K562 (cell line): ENCODE results near the gene C12orf42. TPM values are rescaled to one million over a fixed set of nuclear protein-coding genes. Genes with fewer than 3 reads are reported as not detected.

ENCODE experiments used
- ATAC-seq: fragments of 200-7000 bp; cut with Tn5 transposase; 3 replicates; pipeline ENCODE4 v1.9.1; 2020; ENCODE audit warnings: moderate library complexity
- BruUV-seq: library from RNA; stranded (reverse); fragments of 400-500 nt; replicated peaks from 2 replicates; lab custom pipeline; 2021; lab: Mats Ljungman, UMichigan
- CTCF ChIA-PET: fragments of 300-600 bp; formaldehyde crosslinking; extraction: SDS; loops from one replicate; lab custom pipeline; 2021; ENCODE audit warnings: low intra/inter-chr PET ratio; lab: Yijun Ruan, JAX
- POLR2A ChIA-PET: fragments of 300-600, 350-650 bp; sonication (Branson Sonifier 250); formaldehyde crosslinking; extraction: SDS; loops from one replicate; lab custom pipeline; 2021; ENCODE audit warnings: antibody characterized with exemption, inconsistent platforms; lab: Yijun Ruan, JAX
- DNase-seq, 4 experiments: peaks; one replicate each; pipeline versions ENCODE4 v3.0.0 to v3.0.0-alpha.2; 2011 to 2018; ENCODE audit warnings: low spot score in 3 of 4, mixed read lengths in 3 of 4; ENCODE audit errors: extremely low read depth in 1 of 4
- FAIRE-seq: peaks from 2 replicates; lab custom pipeline; 2011; peaks lifted over from hg19 to GRCh38; lab: Jason Lieb, UNC
- H2AFZ ChIP-seq: 2 replicates; pipeline ENCODE4 v1.6.0; 2011; ENCODE audit warnings: low read depth, low read length, control low read depth, inconsistent platforms
- H3K27ac ChIP-seq: fragments of 200-600 bp; 3 replicates; pipeline ENCODE4 v1.8.0; 2011; ENCODE audit warnings: low read depth, mild to moderate bottlenecking, control low read depth, inconsistent platforms, low read length, moderate library complexity, mixed read lengths; ENCODE audit errors: extremely low read depth
- H3K27me3 ChIP-seq, 2 experiments: fragments of 300-600 bp in 1 of 2; 2 replicates in 1 of 2; 3 replicates in 1 of 2; pipeline versions ENCODE4 v1.6.0 to v1.8.0; 2011; ENCODE audit warnings: inconsistent platforms in 2 of 2, low read length in 2 of 2, mild to moderate bottlenecking in 1 of 2, mixed read lengths in 1 of 2, moderate library complexity in 1 of 2; ENCODE audit not compliant: control insufficient read depth in 2 of 2, insufficient read depth in 2 of 2
- H3K36me3 ChIP-seq: fragments of 300-600 bp; 3 replicates; pipeline ENCODE4 v1.8.0; 2011; ENCODE audit warnings: mild to moderate bottlenecking, low read length, inconsistent platforms; ENCODE audit not compliant: control insufficient read depth, insufficient read depth
- H3K4me1 ChIP-seq, 2 experiments: fragments of 200-600 bp in 1 of 2; replicated peaks in 1 of 2; 2 replicates in 1 of 2; 3 replicates in 1 of 2; pipeline versions ENCODE4 v1.5.1 to v1.8.0; 2011; ENCODE audit warnings: inconsistent platforms in 2 of 2, low read length in 2 of 2, mild to moderate bottlenecking in 1 of 2, mixed read lengths in 1 of 2, moderate library complexity in 1 of 2; ENCODE audit not compliant: control insufficient read depth in 2 of 2, insufficient read depth in 2 of 2
- H3K4me2 ChIP-seq: 2 replicates; pipeline ENCODE4 v1.6.1; 2011; ENCODE audit warnings: low read length, control low read depth, inconsistent platforms, mixed read lengths; ENCODE audit not compliant: insufficient read depth
- H3K4me3 ChIP-seq: fragments of 200-600 bp; sonication (generic), shearing (Covaris generic); 2 replicates; pipeline ENCODE4 v1.5.1; 2016; ENCODE audit warnings: control low read depth, inconsistent platforms
- H3K79me2 ChIP-seq: fragments of 200-600 bp; 3 replicates; pipeline ENCODE4 v1.8.0; 2011; ENCODE audit warnings: low read length, inconsistent platforms; ENCODE audit not compliant: control insufficient read depth, insufficient read depth
- H3K9ac ChIP-seq, 2 experiments: 2 replicates each; pipeline versions ENCODE4 v1.6.0 to v1.6.1; 2011; ENCODE audit warnings: low read depth in 2 of 2, low read length in 2 of 2, control low read depth in 1 of 2, inconsistent platforms in 1 of 2, mild to moderate bottlenecking in 1 of 2, mixed read lengths in 1 of 2; ENCODE audit not compliant: insufficient read depth in 1 of 2
- H3K9me1 ChIP-seq: one replicate; pipeline ENCODE4 v1.6.0; 2011; ENCODE audit warnings: inconsistent platforms, mild to moderate bottlenecking, low read length, moderate library complexity; ENCODE audit not compliant: control insufficient read depth, insufficient read depth
- H3K9me3 ChIP-seq: replicated peaks from 2 replicates; pipeline ENCODE4 v1.5.1; 2011; ENCODE audit warnings: low read depth, low read length, inconsistent platforms; ENCODE audit not compliant: control insufficient read depth, insufficient read depth
- H4K20me1 ChIP-seq: replicated peaks from 2 replicates; pipeline ENCODE4 v1.6.1; 2011; ENCODE audit warnings: low read length, inconsistent platforms, mixed read lengths; ENCODE audit not compliant: control insufficient read depth, insufficient read depth
- ADNP ChIP-seq: fragments of 200-800 bp; sonication (Bioruptor generic); IDR thresholded peaks from 2 replicates; pipeline ENCODE4 v1.6.1; 2016; ENCODE audit warnings: missing genetic modification characterization, missing compliant biosample characterization
- ELF2 ChIP-seq: fragments of 250-450 bp; sonication (Bioruptor Pico); IDR thresholded peaks from 2 replicates; pipeline ENCODE4 v1.5.0; 2021; ENCODE audit warnings: mild to moderate bottlenecking
- ETV6 ChIP-seq, 3 experiments: fragments of 150-350 bp in 1 of 3; sonication (generic) in 1 of 3; formaldehyde crosslinking in 1 of 3; IDR thresholded peaks; 2 replicates each; pipeline versions ENCODE4 v1.6.1 to v1.8.0; 2014 to 2022; ENCODE audit warnings: borderline replicate concordance in 2 of 3, low read depth in 2 of 3, antibody characterized with exemption in 1 of 3, low read length in 1 of 3, mild to moderate bottlenecking in 1 of 3, missing genetic modification reagents in 1 of 3
- FOXA1 ChIP-seq: fragments of 450-650 bp; IDR thresholded peaks from 2 replicates; pipeline ENCODE4 v1.6.1; 2016; ENCODE audit warnings: mild to moderate bottlenecking, borderline replicate concordance
- HMG20A ChIP-seq: fragments of 450-650 bp; formaldehyde crosslinking; conservative IDR thresholded peaks from 2 replicates; pipeline ENCODE4 v1.4.0; 2020; ENCODE audit warnings: mild to moderate bottlenecking, mixed read lengths
- MCM2 ChIP-seq: fragments of 450-650 bp; IDR thresholded peaks from 2 replicates; pipeline ENCODE4 v1.6.1; 2017; ENCODE audit warnings: low read depth, mild to moderate bottlenecking
- PHF20 ChIP-seq: fragments of 450-650 bp; IDR thresholded peaks from 2 replicates; pipeline ENCODE4 v1.6.1; 2018; ENCODE audit not compliant: partially characterized antibody
- POLR2B ChIP-seq: fragments of 450-650 bp; IDR thresholded peaks from 2 replicates; pipeline ENCODE4 v1.6.1; 2018; ENCODE audit warnings: low read depth; ENCODE audit not compliant: partially characterized antibody
- RB1 ChIP-seq: fragments of 450-650 bp; IDR thresholded peaks from 2 replicates; pipeline ENCODE4 v1.6.1; 2017; ENCODE audit warnings: low read depth, mild to moderate bottlenecking
- RBM17 ChIP-seq: fragments of 200-400 bp; formaldehyde crosslinking; IDR thresholded peaks from 2 replicates; pipeline ENCODE4 v1.6.1; 2017; ENCODE audit warnings: low read depth, mild to moderate bottlenecking, low read length, borderline replicate concordance
- SREBF2 ChIP-seq: sonication (generic); formaldehyde crosslinking; IDR thresholded peaks from 2 replicates; pipeline ENCODE4 v1.4.0; 2020; ENCODE audit warnings: mild to moderate bottlenecking, missing genetic modification reagents
- TAL1 ChIP-seq: fragments of 450-650 bp; IDR thresholded peaks from 2 replicates; pipeline ENCODE4 v1.6.1; 2016; ENCODE audit warnings: mild to moderate bottlenecking
- ZNF3 ChIP-seq: fragments of 250-450 bp; sonication (Bioruptor Pico); IDR thresholded peaks from 2 replicates; pipeline ENCODE4 v1.5.0; 2021; ENCODE audit warnings: mild to moderate bottlenecking, moderate library complexity
- in situ Hi-C: fragments of 300-500 bp; cut with MboI; formaldehyde crosslinking; loops from 4 replicates; pipeline ENCODE4 v1.15.0; 2018; ENCODE audit warnings: inconsistent platforms, mixed read lengths
- intact Hi-C: fragments of 100-400 bp; cut with micrococcal nuclease; formaldehyde crosslinking; loops from 2 replicates; pipeline ENCODE4 v1.14.2; 2022
- polyA plus RNA-seq, 8 experiments: library from polyadenylated mRNA; depleted of rRNA in 4 of 8; stranded (reverse) in 5 of 8; unstranded in 3 of 8; fragments of >200 nt; fragmentation: Nextera tagmentation in 2 of 8; fragmentation: Illumina TruSeq in 1 of 8; extraction: Ambion mirVana in 2 of 8; extraction: Trizol in 1 of 8; gene quantifications; 2 replicates each; pipeline versions ENCODE4 v1.2.1 to v1.2.3, GENCODE V29; 2011 to 2014; ENCODE audit warnings: inconsistent platforms in 1 of 8, missing spikeins in 1 of 8
- total RNA-seq, 7 experiments: library from RNA; depleted of rRNA in 6 of 7; stranded (reverse); fragments of >200 nt in 6 of 7; fragmentation: Illumina TruSeq in 2 of 7; extraction: Trizol in 2 of 7; gene quantifications; 2 replicates each; pipeline versions ENCODE4 v1.2.1 to v1.2.3, GENCODE V29; 2011 to 2021; ENCODE audit warnings: low replicate concordance in 1 of 7
- TF ChIP-seq, protein P1 (sequence below): fragments of 450-650 bp; formaldehyde crosslinking; IDR thresholded peaks from 2 replicates; pipeline ENCODE4 v1.4.0; 2020; ENCODE audit warnings: mild to moderate bottlenecking, moderate library complexity

The C12orf42 gene
- total and polyA plus RNA-seq, 9 of the 15 experiments (the other 6 are each of a cell fraction or from before 2014, with no cell fraction given): not detected

- Histone ChIP-seq H3K27ac (no peak overlapping the region), H3K36me3 (no peaks in the 10 kb centered on the region), H4K20me1 (no peaks in the 10 kb centered on the region), H3K27me3 (no peaks in the 10 kb centered on the region), H3K9me3 (no peaks in the 10 kb centered on the region), H3K79me2 (no peaks in the 10 kb centered on the region), H3K4me1 (no peaks in the 10 kb centered on the region), H2AFZ (no peak overlapping the region), H3K9me1 (no peaks in the 10 kb centered on the region), H3K9ac (no peak overlapping the region), H3K4me3 (no peak overlapping the region), H3K4me2 (no peak overlapping the region)
- in situ Hi-C loops (no loop called here), intact Hi-C loops (no loop called here)
- TF ChIP-seq RB1: no peak
- TF ChIP-seq ZNF3 (CRISPR knock-in tag): no peak
- TF ChIP-seq RBM17: no peak
- TF ChIP-seq ETV6 (IDR thresholded peaks at IDR 0.05; ENCODE audit: borderline replicate concordance in 1 of 2, low read depth in 2 of 2, low read length in 1 of 2): no peak
- TF ChIP-seq ETV6 (CRISPR knock-in tag; IDR thresholded peaks at IDR 0.05; ENCODE audit: borderline replicate concordance): no peak
- no peak for TF ChIP-seq SREBF2
- no peak for TF ChIP-seq POLR2B
- TF ChIP-seq FOXA1: no peak
- TF ChIP-seq, protein P1, sequence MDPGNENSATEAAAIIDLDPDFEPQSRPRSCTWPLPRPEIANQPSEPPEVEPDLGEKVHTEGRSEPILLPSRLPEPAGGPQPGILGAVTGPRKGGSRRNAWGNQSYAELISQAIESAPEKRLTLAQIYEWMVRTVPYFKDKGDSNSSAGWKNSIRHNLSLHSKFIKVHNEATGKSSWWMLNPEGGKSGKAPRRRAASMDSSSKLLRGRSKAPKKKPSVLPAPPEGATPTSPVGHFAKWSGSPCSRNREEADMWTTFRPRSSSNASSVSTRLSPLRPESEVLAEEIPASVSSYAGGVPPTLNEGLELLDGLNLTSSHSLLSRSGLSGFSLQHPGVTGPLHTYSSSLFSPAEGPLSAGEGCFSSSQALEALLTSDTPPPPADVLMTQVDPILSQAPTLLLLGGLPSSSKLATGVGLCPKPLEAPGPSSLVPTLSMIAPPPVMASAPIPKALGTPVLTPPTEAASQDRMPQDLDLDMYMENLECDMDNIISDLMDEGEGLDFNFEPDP: no peak
- no peak for TF ChIP-seq MCM2
- TF ChIP-seq HMG20A (CRISPR knock-in tag): no peak
- no peak for TF ChIP-seq PHF20
- TF ChIP-seq ADNP (tag): no peak
- TF ChIP-seq TAL1: no peak
- no peak for TF ChIP-seq ELF2 (CRISPR knock-in tag)
- ChIA-PET POLR2A (no interaction called here), CTCF (no interaction called here)
- no peak for FAIRE-seq
- no TSS peak for BruUV-seq
- DNase-seq: no peak
- no peak for ATAC-seq
These were observed 25.1 kb downstream of the C12orf42 start for GRCh38 chr12:103470664-103471063.
